GM19238 (cell line): ENCODE measurements around the gene TCAIM.

Experiments
- DNase-seq: peaks from one replicate; pipeline ENCODE4 v3.0.0; 2011; ENCODE audit warnings: low spot score; ENCODE audit not compliant: insufficient read length

Gene TCAIM

GRCh38 chr3:44442596-44443309 lies 104.2 kb downstream of the TCAIM start:
- DNase-seq = no peak

- DNase-seq = no peak
These were observed 105.9 kb downstream of the TCAIM start for GRCh38 chr3:44444437-44444836.

- DNase-seq = no peak
These were observed 106.5 kb downstream of the TCAIM start for GRCh38 chr3:44444896-44445691.

- no peak for DNase-seq
These were observed 107.2 kb downstream of the TCAIM start for GRCh38 chr3:44445786-44446185.

GRCh38 chr3:44446929-44447328 lies 108.4 kb downstream of the TCAIM start:
- DNase-seq = no peak

GRCh38 chr3:44451441-44451840 lies 112.9 kb downstream of the TCAIM start:
- DNase-seq = no peak

- no peak for DNase-seq
These were observed 115.7 kb downstream of the TCAIM start for GRCh38 chr3:44454258-44454657.

GRCh38 chr3:44455318-44455717 lies 116.8 kb downstream of the TCAIM start:
- no peak for DNase-seq
